ENCODE results near the gene GH1. TPM values are rescaled to one million over a fixed set of nuclear protein-coding genes. Genes with fewer than 3 reads are reported as not detected.
"Not testable (repeated sequence)": the region's sequence is repeated elsewhere in the genome, so short reads cannot be mapped to it uniquely, and the experiment has no call there.

GH1 gene
- total and polyA plus RNA-seq, 2 of the 13 experiments (the other 11 are each of a cell fraction or from before 2014, with no cell fraction given): not detected

DNA sequence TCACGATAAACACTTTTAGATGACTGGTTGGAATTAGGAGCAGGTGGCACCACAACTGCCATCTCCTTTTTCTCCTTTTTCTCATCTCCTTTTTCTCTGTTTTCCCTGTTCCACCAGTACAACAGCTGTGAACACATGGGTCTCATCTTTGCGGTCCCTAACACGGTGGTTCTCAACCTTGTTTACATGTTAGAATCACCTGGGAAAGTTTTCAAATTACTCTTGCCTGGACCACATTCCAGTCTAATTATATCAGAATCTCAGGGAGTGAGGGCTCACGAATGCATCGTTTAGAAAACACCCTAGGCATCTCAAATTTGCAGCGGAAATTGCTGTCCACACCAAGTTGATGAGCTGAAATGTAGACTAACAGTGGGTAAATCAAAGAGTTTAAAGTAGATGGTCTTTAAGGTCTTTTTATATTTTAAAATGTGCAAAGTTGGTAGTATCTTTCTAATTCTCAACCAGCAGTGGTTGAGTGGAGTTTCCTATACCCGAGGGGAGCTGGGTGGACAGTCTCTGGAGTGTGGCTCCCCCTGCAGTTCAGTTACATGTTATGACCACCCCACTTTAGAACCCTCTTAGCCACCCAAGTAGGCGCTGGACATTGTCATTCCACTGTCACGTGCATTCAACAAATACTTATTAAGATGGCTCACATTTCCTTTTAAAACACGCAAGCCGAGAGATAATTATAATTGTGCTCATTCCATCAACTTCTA is 26.2 kb downstream of the GH1 start:
- in situ Hi-C loops (cut with HindIII; ENCODE audit: extremely low pct_ligation_motif_present, low pct_unique_long_range_greater_than_20kb); BruUV-seq (replicated peaks); FAIRE-seq; H3K4me1 ChIP-seq (ENCODE audit: insufficient read depth, low read length); H3K9ac ChIP-seq (ENCODE audit: insufficient read depth, low read depth, low read length); H3K4me2 ChIP-seq (ENCODE audit: low read depth, low read length); H3K9me3 ChIP-seq (ENCODE audit: low read length); POLR2A ChIA-PET; DNase-seq (ENCODE audit: low spot score); H3K27me3 ChIP-seq (ENCODE audit: control insufficient read depth in 1 of 2, insufficient read depth in 2 of 2, low read length in 2 of 2); CTCF ChIA-PET (ENCODE audit: low intra/inter-chr PET ratio, low total read pairs); H3K27ac ChIP-seq (ENCODE audit: extremely low read length, insufficient read depth, low read length); intact Hi-C loops (cut with micrococcal nuclease; ENCODE audit: unreplicated experiment); H4K20me1 ChIP-seq (ENCODE audit: insufficient read depth, low read length); H2AFZ ChIP-seq (ENCODE audit: low read length); H3K4me3 ChIP-seq (replicated peaks in 1 of 3; ENCODE audit: insufficient read depth in 1 of 3, low read depth in 2 of 3, low read length in 3 of 3); H3K36me3 ChIP-seq (replicated peaks in 1 of 2; ENCODE audit: control insufficient read depth in 1 of 2, insufficient read depth in 2 of 2, low read length in 2 of 2); H3K79me2 ChIP-seq (ENCODE audit: insufficient read depth, low read length): not testable (repeated sequence)
- ATAC-seq: peak; percentile 72
- TF ChIP-seq, protein P1, sequence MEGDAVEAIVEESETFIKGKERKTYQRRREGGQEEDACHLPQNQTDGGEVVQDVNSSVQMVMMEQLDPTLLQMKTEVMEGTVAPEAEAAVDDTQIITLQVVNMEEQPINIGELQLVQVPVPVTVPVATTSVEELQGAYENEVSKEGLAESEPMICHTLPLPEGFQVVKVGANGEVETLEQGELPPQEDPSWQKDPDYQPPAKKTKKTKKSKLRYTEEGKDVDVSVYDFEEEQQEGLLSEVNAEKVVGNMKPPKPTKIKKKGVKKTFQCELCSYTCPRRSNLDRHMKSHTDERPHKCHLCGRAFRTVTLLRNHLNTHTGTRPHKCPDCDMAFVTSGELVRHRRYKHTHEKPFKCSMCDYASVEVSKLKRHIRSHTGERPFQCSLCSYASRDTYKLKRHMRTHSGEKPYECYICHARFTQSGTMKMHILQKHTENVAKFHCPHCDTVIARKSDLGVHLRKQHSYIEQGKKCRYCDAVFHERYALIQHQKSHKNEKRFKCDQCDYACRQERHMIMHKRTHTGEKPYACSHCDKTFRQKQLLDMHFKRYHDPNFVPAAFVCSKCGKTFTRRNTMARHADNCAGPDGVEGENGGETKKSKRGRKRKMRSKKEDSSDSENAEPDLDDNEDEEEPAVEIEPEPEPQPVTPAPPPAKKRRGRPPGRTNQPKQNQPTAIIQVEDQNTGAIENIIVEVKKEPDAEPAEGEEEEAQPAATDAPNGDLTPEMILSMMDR (CRISPR knock-in tag; IDR thresholded peaks at IDR 0.05): peak; percentile 49
- 14% methylated on average over 10 of the region's 11 CpGs for WGBS (ENCODE audit: low lambda C conversion rate)

- in situ Hi-C loops (cut with HindIII; ENCODE audit: extremely low pct_ligation_motif_present, low pct_unique_long_range_greater_than_20kb); POLR2A ChIA-PET; H3K4me2 ChIP-seq (ENCODE audit: low read depth, low read length); H3K9me3 ChIP-seq (ENCODE audit: low read length); H3K9ac ChIP-seq (ENCODE audit: insufficient read depth, low read depth, low read length); H3K36me3 ChIP-seq (replicated peaks in 1 of 2; ENCODE audit: control insufficient read depth in 1 of 2, insufficient read depth in 2 of 2, low read length in 2 of 2); intact Hi-C loops (cut with micrococcal nuclease; ENCODE audit: unreplicated experiment); H3K4me1 ChIP-seq (ENCODE audit: insufficient read depth, low read length); H3K79me2 ChIP-seq (ENCODE audit: insufficient read depth, low read length); H3K4me3 ChIP-seq (replicated peaks in 1 of 3; ENCODE audit: insufficient read depth in 1 of 3, low read depth in 2 of 3, low read length in 3 of 3); H3K27ac ChIP-seq (ENCODE audit: extremely low read length, insufficient read depth, low read length); H2AFZ ChIP-seq (ENCODE audit: low read length); H4K20me1 ChIP-seq (ENCODE audit: insufficient read depth, low read length); BruUV-seq (replicated peaks): not testable (repeated sequence)
- peaks cover 1 to 10% of the 10 kb centered on the region in 2 experiments; a peak in 3 of 5 replicates for H3K27me3 ChIP-seq (ENCODE audit: control insufficient read depth in 1 of 2, insufficient read depth in 2 of 2, low read length in 2 of 2)
- DNase-seq (ENCODE audit: low spot score) (peak; percentile 33), FAIRE-seq (peak; percentile 15), ATAC-seq (peak; percentile 96)
- 8% methylated on average over 12 of the region's 13 CpGs for WGBS (ENCODE audit: low lambda C conversion rate)
- peak; percentile 40 for TF ChIP-seq STAG1 (CRISPR knock-in tag; IDR thresholded peaks at IDR 0.05)
- TF ChIP-seq, protein P1 (CRISPR knock-in tag; IDR thresholded peaks at IDR 0.05): peak; percentile 52
- CTCF ChIA-PET (ENCODE audit: low intra/inter-chr PET ratio, low total read pairs): interaction anchor here (1.0 kb wide), 1 partner anchor 102 kb away, joined by 3 read pairs; no protein-coding TSS in a partner anchor
These were observed 29.4 kb downstream of the GH1 start for GRCh38 chr17:63889026-63889848.

DNA sequence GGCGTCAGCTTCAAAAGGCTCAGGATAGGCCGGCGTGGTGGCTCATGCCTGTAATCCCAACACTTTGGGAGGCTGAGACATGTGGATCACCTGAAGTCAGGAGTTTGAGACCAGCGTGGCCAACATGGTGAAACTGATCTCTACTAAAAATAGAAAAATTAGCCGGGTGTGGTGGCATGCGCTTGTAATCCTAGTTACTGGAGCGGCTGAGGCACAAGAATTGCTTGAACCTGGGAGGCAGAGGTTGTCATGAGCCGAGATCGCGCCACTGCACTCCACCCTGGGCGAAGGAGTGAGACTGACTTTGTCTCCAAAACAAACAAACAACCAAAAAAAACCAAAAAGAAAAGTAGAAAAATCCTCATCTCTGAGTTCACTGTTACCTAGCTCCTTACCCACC is 33.5 kb downstream of the GH1 start:
- POLR2A ChIA-PET; H3K9me3 ChIP-seq (ENCODE audit: low read length); H4K20me1 ChIP-seq (ENCODE audit: insufficient read depth, low read length); ATAC-seq; H3K9ac ChIP-seq (ENCODE audit: insufficient read depth, low read depth, low read length); H3K36me3 ChIP-seq (replicated peaks in 1 of 2; ENCODE audit: control insufficient read depth in 1 of 2, insufficient read depth in 2 of 2, low read length in 2 of 2); FAIRE-seq; H3K79me2 ChIP-seq (ENCODE audit: insufficient read depth, low read length); H3K27ac ChIP-seq (ENCODE audit: extremely low read length, insufficient read depth, low read length); in situ Hi-C loops (cut with HindIII; ENCODE audit: extremely low pct_ligation_motif_present, low pct_unique_long_range_greater_than_20kb); intact Hi-C loops (cut with micrococcal nuclease; ENCODE audit: unreplicated experiment); H3K4me3 ChIP-seq (replicated peaks in 1 of 3; ENCODE audit: insufficient read depth in 1 of 3, low read depth in 2 of 3, low read length in 3 of 3); H3K4me2 ChIP-seq (ENCODE audit: low read depth, low read length); CTCF ChIA-PET (ENCODE audit: low intra/inter-chr PET ratio, low total read pairs); H3K4me1 ChIP-seq (ENCODE audit: insufficient read depth, low read length); BruUV-seq (replicated peaks); DNase-seq (ENCODE audit: low spot score); H2AFZ ChIP-seq (ENCODE audit: low read length): not testable (repeated sequence)
- peaks cover 1 to 10% of the 10 kb centered on the region in 2 experiments; a peak in 4 of 5 replicates for H3K27me3 ChIP-seq (ENCODE audit: control insufficient read depth in 1 of 2, insufficient read depth in 2 of 2, low read length in 2 of 2)
- 38% methylated on average over 8 of the region's 11 CpGs for WGBS (ENCODE audit: low lambda C conversion rate)

All from HepG2 (cell line).